Measurements from ENCODE around the gene CSTB.
A peak's percentile ranks its signal among the peaks of the same experiment; 100 is the strongest.

CSTB gene

GRCh38 chr21:43762303-43763128 lies 13.6 kb downstream of the CSTB start:
- DNase-seq (ENCODE audit: extremely low read depth, low read depth), result no peak
- no peak for TF ChIP-seq CTCF (IDR thresholded peaks at IDR 0.05; ENCODE audit: low read depth, low read length)

GRCh38 chr21:43761886-43762285 lies 14.2 kb downstream of the CSTB start:
- no peak for DNase-seq (ENCODE audit: extremely low read depth, low read depth)
- no peak for TF ChIP-seq CTCF (IDR thresholded peaks at IDR 0.05; ENCODE audit: low read depth, low read length)

GRCh38 chr21:43760391-43760958 lies 15.6 kb downstream of the CSTB start:
- DNase-seq (ENCODE audit: extremely low read depth, low read depth), result no peak
- no peak for TF ChIP-seq CTCF (IDR thresholded peaks at IDR 0.05; ENCODE audit: low read depth, low read length)

GRCh38 chr21:43759651-43760050 lies 16.5 kb downstream of the CSTB start:
- no peak for TF ChIP-seq CTCF (IDR thresholded peaks at IDR 0.05; ENCODE audit: low read depth, low read length)

GRCh38 chr21:43758811-43759210 lies 17.3 kb downstream of the CSTB start:
- DNase-seq (ENCODE audit: extremely low read depth, low read depth), result no peak
- TF ChIP-seq CTCF (IDR thresholded peaks at IDR 0.05; ENCODE audit: low read depth, low read length), result no peak

More at GRCh38 chr21:43759651-43760050, 16.5 kb downstream of the CSTB start:
- DNase-seq (ENCODE audit: extremely low read depth, low read depth), result no peak

- peak; percentile 4 for TF ChIP-seq CTCF (IDR thresholded peaks at IDR 0.05; ENCODE audit: low read depth, low read length)
- DNase-seq (ENCODE audit: extremely low read depth, low read depth), result peak; percentile 27
Measured at GRCh38 chr21:43758111-43758641, 17.9 kb downstream of the CSTB start.

- TF ChIP-seq CTCF (IDR thresholded peaks at IDR 0.05; ENCODE audit: low read depth, low read length), result no peak
- no peak for DNase-seq (ENCODE audit: extremely low read depth, low read depth)
Measured at GRCh38 chr21:43757601-43758000, 18.5 kb downstream of the CSTB start.
